GM23248 (cell line): ENCODE results near the gene RNLS. TPM values are rescaled to one million over a fixed set of nuclear protein-coding genes. Genes with fewer than 3 reads are reported as not detected.

Source experiments
- DNase-seq: peaks from one replicate; pipeline ENCODE4 v3.0.0-alpha.2; 2015
- H2AFZ ChIP-seq: fragments of 200-600 bp; sonication (generic); 2 replicates; pipeline ENCODE4 v1.6.1; 2016; ENCODE audit warnings: antibody characterized with exemption
- H3F3A ChIP-seq: fragments of 200-600 bp; sonication (generic); 2 replicates; pipeline ENCODE4 v1.6.1; 2016; ENCODE audit warnings: mild to moderate bottlenecking, antibody characterized with exemption, mixed run types; ENCODE audit not compliant: insufficient read depth
- H3K27ac ChIP-seq: fragments of 200-600 bp; sonication (generic); 2 replicates; pipeline ENCODE4 v1.5.1; 2016; ENCODE audit warnings: mild to moderate bottlenecking
- H3K27me3 ChIP-seq: fragments of 200-600 bp; sonication (generic); replicated peaks from 2 replicates; pipeline ENCODE4 v1.6.1; 2016; ENCODE audit warnings: mild to moderate bottlenecking; ENCODE audit not compliant: insufficient read depth
- H3K36me3 ChIP-seq: fragments of 200-600 bp; sonication (generic); 2 replicates; pipeline ENCODE4 v1.6.1; 2016; ENCODE audit warnings: low read depth, mild to moderate bottlenecking
- H3K4me1 ChIP-seq: fragments of 200-600 bp; sonication (generic); 2 replicates; pipeline ENCODE4 v1.6.1; 2016; ENCODE audit warnings: mild to moderate bottlenecking; ENCODE audit not compliant: insufficient read depth
- H3K4me2 ChIP-seq: fragments of 200-600 bp; sonication (generic); one replicate; pipeline ENCODE4 v1.6.1; 2016; ENCODE audit warnings: mild to moderate bottlenecking; ENCODE audit not compliant: unreplicated experiment
- H3K4me3 ChIP-seq: fragments of 200-600 bp; sonication (generic); 2 replicates; pipeline ENCODE4 v1.5.1; 2016; ENCODE audit warnings: mild to moderate bottlenecking
- H3K79me2 ChIP-seq: fragments of 200-600 bp; sonication (generic); 2 replicates; pipeline ENCODE4 v1.6.1; 2016; ENCODE audit warnings: mild to moderate bottlenecking; ENCODE audit not compliant: insufficient read depth
- H3K9ac ChIP-seq: fragments of 200-600 bp; sonication (generic); 2 replicates; pipeline ENCODE4 v1.6.1; 2016; ENCODE audit warnings: mild to moderate bottlenecking
- H3K9me2 ChIP-seq: fragments of 200-600 bp; sonication (generic); 2 replicates; pipeline ENCODE4 v1.6.1; 2016; ENCODE audit warnings: mixed run types, mild to moderate bottlenecking, moderate library complexity; ENCODE audit not compliant: insufficient read depth
- H3K9me3 ChIP-seq: fragments of 200-600 bp; sonication (generic); one replicate; pipeline ENCODE4 v1.6.1; 2017; ENCODE audit warnings: low read depth
- H4K20me1 ChIP-seq: fragments of 200-600 bp; sonication (generic); 2 replicates; pipeline ENCODE4 v1.6.0; 2016; ENCODE audit not compliant: insufficient read depth
- EZH2 ChIP-seq: fragments of 200-600 bp; sonication (generic); IDR thresholded peaks from 2 replicates; pipeline ENCODE4 v1.6.1; 2018; ENCODE audit warnings: antibody characterized with exemption, mild to moderate bottlenecking; ENCODE audit not compliant: insufficient read depth, poor library complexity, severe bottlenecking
- EZH2phosphoT487 ChIP-seq: fragments of 200-600 bp; sonication (generic); IDR thresholded peaks from 2 replicates; pipeline ENCODE4 v1.6.1; 2018; ENCODE audit warnings: antibody characterized with exemption, moderate library complexity, mild to moderate bottlenecking, low read depth; ENCODE audit not compliant: insufficient read depth
- WGBS, 2 experiments: methylation state at CpG; one replicate each; pipeline ENCODE4 v1.1.6; 2015 to 2017; ENCODE audit warnings: low lambda C conversion rate in 2 of 2, low coverage in 1 of 2; ENCODE audit errors: missing lambda C conversion rate in 2 of 2; 5-methylcytosine and 5-hydroxymethylcytosine counted together
- in situ Hi-C: fragments of 300-500 bp; cut with MboI; formaldehyde crosslinking; loops from 2 replicates; pipeline ENCODE4 v1.15.0; 2020
- polyA plus RNA-seq: library from polyadenylated mRNA; unstranded; fragments of >200 nt; fragmentation: Nextera tagmentation; extraction: Ambion mirVana; gene quantifications from 2 replicates; pipeline ENCODE4 v1.2.1, GENCODE V29; 2016
- total RNA-seq: library from RNA; depleted of rRNA; stranded (reverse); fragments of >200 nt; shearing (Covaris generic); gene quantifications from 2 replicates; pipeline ENCODE4 v1.2.3, GENCODE V29; 2014

RNLS gene
- total and polyA plus RNA-seq, 2 experiments from 2014 or later: 11.5 to 23.1 TPM

- H4K20me1 ChIP-seq: no peaks in the 10 kb centered on the region
- H3F3A ChIP-seq: no peaks in the 10 kb centered on the region
- TF ChIP-seq EZH2phosphoT487 (no peak), EZH2 (no peak)
- no peak overlapping the region for H3K4me2 ChIP-seq
- WGBS, 2 experiments: 88 to 95% methylated on average over 4 of the region's 4 CpGs
- in situ Hi-C loops: no loop called here
- H2AFZ ChIP-seq: no peak overlapping the region
- no peaks in the 10 kb centered on the region for H3K9me3 ChIP-seq
- no peaks in the 10 kb centered on the region for H3K27me3 ChIP-seq
- H3K36me3 ChIP-seq: no peaks in the 10 kb centered on the region
- H3K9ac ChIP-seq: no peak overlapping the region
- H3K79me2 ChIP-seq: no peaks in the 10 kb centered on the region
- no peak overlapping the region for H3K4me3 ChIP-seq
- DNase-seq: peak; percentile 20
- no peaks in the 10 kb centered on the region for H3K9me2 ChIP-seq
- 0 out of 2 replicates have a peak, but pooled peaks cover 5% of the 10 kb centered on the region for H3K4me1 ChIP-seq
- no peak overlapping the region for H3K27ac ChIP-seq
These were observed 105.6 kb downstream of the RNLS start for GRCh38 chr10:88477343-88478085.

GRCh38 chr10:88474884-88475844 lies 108.0 kb downstream of the RNLS start:
- H4K20me1 ChIP-seq: no peaks in the 10 kb centered on the region
- H3K9me2 ChIP-seq: no peaks in the 10 kb centered on the region
- no peaks in the 10 kb centered on the region for H3K36me3 ChIP-seq
- WGBS, 2 experiments: 82 to 86% methylated on average over 7 of the region's 7 CpGs
- H3K9ac ChIP-seq: no peak overlapping the region
- TF ChIP-seq EZH2: no peak
- no peak for TF ChIP-seq EZH2phosphoT487
- no peak for DNase-seq
- no peak overlapping the region for H3K4me2 ChIP-seq
- H3F3A ChIP-seq: no peaks in the 10 kb centered on the region
- H3K4me1 ChIP-seq: 0 out of 2 replicates have a peak, but pooled peaks cover 5% of the 10 kb centered on the region
- H3K27me3 ChIP-seq: no peaks in the 10 kb centered on the region
- no peak overlapping the region for H3K27ac ChIP-seq
- no peaks in the 10 kb centered on the region for H3K79me2 ChIP-seq
- no peak overlapping the region for H3K4me3 ChIP-seq
- no peak overlapping the region for H2AFZ ChIP-seq
- H3K9me3 ChIP-seq: no peaks in the 10 kb centered on the region
- in situ Hi-C loops: no loop called here

- 97% methylated on average over 2 of the region's 2 CpGs for WGBS, 2 experiments
- Histone ChIP-seq H3K4me2 (no peak overlapping the region), H2AFZ (no peak overlapping the region), H4K20me1 (no peaks in the 10 kb centered on the region), H3K9ac (no peak overlapping the region), H3F3A (no peaks in the 10 kb centered on the region), H3K4me3 (no peak overlapping the region), H3K27me3 (no peaks in the 10 kb centered on the region), H3K9me2 (no peaks in the 10 kb centered on the region), H3K9me3 (no peaks in the 10 kb centered on the region), H3K4me1 (0 out of 2 replicates have a peak, but pooled peaks cover 5% of the 10 kb centered on the region), H3K27ac (no peak overlapping the region), H3K36me3 (no peaks in the 10 kb centered on the region), H3K79me2 (no peaks in the 10 kb centered on the region)
- in situ Hi-C loops: no loop called here
- TF ChIP-seq EZH2phosphoT487 (no peak), EZH2 (no peak)
- no peak for DNase-seq
These were observed 108.9 kb downstream of the RNLS start for GRCh38 chr10:88473989-88474883.

GRCh38 chr10:88472540-88472939 lies 110.6 kb downstream of the RNLS start:
- H3F3A ChIP-seq: no peaks in the 10 kb centered on the region
- no peak overlapping the region for H3K27ac ChIP-seq
- 65 to 73% methylated on average over 1 of the region's 1 CpG for WGBS, 2 experiments
- in situ Hi-C loops: no loop called here
- no peaks in the 10 kb centered on the region for H4K20me1 ChIP-seq
- H2AFZ ChIP-seq: no peak overlapping the region
- H3K4me2 ChIP-seq: no peak overlapping the region
- H3K9me2 ChIP-seq: no peaks in the 10 kb centered on the region
- no peaks in the 10 kb centered on the region for H3K9me3 ChIP-seq
- no peak overlapping the region for H3K9ac ChIP-seq
- H3K27me3 ChIP-seq: no peaks in the 10 kb centered on the region
- no peaks in the 10 kb centered on the region for H3K79me2 ChIP-seq
- H3K36me3 ChIP-seq: no peaks in the 10 kb centered on the region
- no peak overlapping the region for H3K4me3 ChIP-seq
- peaks cover 6% of the 10 kb centered on the region; the same call in 1 of the 2 replicates for H3K4me1 ChIP-seq
- no peak for DNase-seq
- TF ChIP-seq EZH2phosphoT487 (no peak), EZH2 (no peak)
